Gastroesophageal sphincter (tissue), 2 donors: Measurements from ENCODE around the gene SPINK8.

ENCODE experiments used
- POLR2A ChIP-seq, 2 donors: fragments of 450-650 bp; IDR thresholded peaks; one replicate each; pipeline ENCODE4 v1.6.1; 2017; ENCODE audit warnings: antibody characterized with exemption in 2 of 2, mild to moderate bottlenecking in 2 of 2, moderate library complexity in 1 of 2
- POLR2AphosphoS5 ChIP-seq: sonication (generic); formaldehyde crosslinking; IDR thresholded peaks from one replicate; pipeline ENCODE4 v1.6.1; 2017; ENCODE audit warnings: antibody characterized with exemption

DNA sequence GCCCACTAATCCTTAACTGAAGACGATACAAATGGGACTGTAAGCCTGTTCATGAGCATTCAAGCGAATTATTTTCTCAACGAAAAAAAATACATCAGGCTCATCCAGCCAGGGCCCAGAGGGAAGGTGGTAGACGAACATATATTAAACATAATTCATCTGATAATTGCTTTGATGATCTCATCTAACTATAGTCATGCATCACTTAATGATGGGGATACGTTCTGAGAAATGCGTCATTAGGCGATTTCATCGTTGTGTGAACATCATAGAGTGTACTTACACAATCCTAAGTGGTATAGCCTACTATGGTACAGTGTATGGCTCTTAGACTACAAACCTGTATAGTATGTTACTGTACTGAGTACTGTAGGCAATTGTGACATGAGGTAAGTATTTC lies 10.0 kb upstream of the SPINK8 start:
- TF ChIP-seq POLR2A (IDR thresholded peaks at IDR 0.05) (no peak), POLR2AphosphoS5 (no peak)
